C1 segment of cervical spinal cord (tissue), 14 donors: ENCODE measurements around the gene ADAR.
A peak's percentile ranks its signal among the peaks of the same experiment; 100 is the strongest.

Experiments used
- DNase-seq, 14 donors: peaks; one replicate each; lab custom pipeline; 2025; lab: John Stamatoyannopoulos, UW

Gene ADAR

DNA sequence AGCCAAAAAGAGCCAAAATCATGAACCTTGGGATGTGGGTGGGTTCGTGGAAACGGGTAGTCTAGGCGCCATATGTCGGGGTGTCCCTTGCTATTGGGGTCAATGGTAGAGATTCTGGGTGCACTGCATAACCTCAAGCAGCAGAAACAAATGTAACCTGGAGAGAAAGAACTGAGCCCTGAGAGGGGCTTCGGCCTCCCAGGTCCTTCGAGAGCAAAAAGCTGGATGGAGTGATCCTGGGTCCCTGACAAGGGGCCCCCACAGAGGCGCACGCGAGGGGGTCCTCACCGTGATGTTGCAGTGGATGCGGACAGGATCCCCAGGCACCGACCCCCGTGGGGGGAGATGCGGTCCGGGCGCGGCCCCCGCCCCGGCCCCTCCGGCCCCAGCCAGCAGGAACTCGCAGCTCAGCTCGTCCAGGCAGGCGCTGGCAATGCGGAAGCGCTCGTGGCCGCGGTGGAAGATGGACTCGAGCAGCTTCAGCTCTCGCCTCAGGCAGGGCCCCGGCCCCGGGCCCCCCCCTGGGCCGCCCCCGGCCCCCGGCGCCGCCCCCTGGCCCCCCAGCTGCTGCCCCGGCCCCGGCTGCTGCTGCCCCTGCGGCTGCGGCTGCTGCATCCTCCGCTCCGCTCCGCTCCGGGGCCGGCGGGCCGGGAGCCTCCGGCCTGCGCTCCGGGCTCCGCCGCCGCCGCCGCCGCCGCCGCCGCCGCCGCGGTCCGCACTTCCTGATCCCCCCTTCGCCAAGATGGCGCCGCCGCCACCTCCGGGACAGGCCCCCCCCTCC, 49.9 kb downstream of the ADAR start, which contains the start of gene UBE2Q1:
Gene UBE2Q1 (minus strand): TSS at position 724 of the 781 bp plus-strand sequence. CDS start 109 bp downstream, at position 615.
- DNase-seq: peak in 8 of 14 donors; percentile 30 to 74 (median 41)

DNA sequence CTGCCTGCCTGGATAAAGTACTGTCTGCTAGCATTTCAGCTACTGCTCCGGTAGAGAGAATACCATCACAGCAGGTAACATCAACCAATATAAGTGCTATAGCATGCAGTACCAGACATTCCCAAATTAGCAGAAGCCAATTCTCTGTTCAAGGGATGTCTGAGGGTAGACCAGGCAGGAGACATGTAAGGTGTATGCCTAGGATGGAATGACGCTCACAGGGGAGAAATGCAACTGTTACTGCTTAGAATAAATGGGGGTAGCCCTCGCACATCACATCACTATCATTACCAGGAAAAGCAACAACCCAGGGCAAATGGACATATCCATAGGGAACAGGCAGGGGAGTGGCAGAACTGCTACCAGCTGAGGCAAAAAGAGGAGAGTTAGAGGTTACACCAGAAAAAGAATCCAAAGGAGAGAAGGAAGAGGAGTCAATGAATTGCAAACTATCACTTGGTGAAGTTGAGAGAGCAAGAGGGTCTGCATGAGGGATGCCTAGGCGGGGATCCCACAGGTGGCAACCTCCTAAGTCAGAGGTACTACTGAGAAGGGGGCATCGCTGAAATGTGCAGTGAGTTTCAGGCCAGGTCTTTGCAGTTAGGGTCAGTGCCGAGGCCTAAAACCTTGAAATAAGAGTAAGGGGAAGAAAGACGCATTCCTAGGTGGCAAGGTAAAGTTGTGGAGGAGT, 50.6 kb downstream of the ADAR start:
- DNase-seq: no peak

DNA sequence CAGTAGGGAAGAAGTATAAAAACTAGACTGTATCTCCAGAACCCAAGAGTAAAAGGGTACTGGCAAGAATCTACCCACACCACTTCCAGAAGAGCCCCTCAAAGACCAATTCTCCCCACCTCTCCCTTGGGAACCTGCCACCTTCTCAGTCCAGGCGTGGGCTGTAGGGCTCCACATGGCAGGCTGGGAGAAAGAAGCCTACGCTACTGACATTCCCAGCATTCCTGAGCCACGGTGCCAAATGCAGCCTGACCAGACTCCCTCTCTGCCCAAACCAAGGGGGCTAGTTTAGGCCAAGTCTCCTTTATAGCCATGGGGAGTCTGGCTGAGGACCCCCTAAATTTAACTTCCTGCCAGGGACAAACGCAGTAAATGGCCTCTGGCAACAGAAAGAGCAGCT, 51.6 kb downstream of the ADAR start:
- DNase-seq: no peak

DNA sequence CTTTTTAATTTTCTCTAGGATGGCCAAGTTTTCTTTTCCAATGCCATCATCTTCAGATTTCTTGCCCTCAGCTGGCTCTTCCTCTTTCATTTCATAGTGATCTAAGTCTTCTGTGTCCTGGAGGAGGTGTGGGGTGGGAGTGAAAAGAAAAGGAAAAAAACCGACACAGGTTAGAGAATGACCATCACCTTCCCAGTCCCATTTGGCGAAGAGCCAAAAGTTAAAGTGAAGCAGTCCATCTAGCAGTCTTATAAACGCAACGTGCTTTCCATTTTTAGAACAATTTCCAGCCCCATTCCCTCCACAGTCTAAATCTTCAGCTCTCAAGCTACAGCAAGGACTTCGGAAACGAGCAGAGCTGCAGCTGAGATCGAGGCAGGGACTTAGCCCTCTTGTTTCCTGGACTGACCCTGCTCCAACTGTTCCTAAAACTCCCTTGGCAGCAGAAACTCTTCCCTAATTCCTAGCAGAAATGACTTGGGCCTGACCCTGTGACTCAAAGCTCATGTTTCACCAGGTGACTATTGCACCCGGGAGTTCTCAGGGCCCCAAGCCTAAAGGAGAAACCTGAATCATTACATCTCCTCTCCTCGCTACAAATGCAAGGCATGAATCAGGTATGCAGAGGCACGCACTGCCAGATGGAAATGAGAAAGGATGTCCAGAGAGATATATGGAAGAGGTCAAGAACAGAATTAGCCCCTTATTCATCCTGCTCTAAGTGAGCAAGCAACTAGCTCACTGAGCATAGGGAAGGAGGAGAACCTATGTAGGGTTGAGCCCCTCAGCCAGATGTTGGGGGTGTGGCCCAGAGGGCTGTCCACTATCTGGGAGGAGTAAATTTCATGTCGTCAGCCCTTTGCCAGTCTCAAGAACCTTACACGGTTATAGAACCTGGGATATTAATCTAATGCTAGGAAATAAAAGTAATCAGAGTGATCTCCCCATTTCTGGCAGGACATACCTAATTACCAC, 54.6 kb downstream of the ADAR start:
- DNase-seq: no peak

DNA sequence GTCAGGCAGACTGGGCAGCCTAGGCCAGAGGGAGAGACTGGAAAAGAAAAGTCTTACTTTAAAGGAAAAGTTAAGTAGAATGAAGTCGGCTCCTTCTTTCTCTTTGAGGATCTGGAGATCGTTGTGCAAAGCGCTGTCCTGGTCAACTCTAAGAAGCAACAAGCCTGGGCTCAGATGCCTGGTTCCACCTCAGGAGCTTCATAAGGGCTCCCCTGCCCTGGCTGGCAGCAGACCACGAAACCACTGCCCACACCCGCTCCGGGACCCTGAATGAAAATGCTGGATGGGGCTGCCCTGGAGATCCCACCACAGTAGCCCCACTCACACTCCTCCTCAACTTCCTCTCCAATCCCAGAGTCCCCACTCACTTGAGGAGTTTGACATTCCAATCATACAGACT, 56.0 kb downstream of the ADAR start:
- DNase-seq: no peak

DNA sequence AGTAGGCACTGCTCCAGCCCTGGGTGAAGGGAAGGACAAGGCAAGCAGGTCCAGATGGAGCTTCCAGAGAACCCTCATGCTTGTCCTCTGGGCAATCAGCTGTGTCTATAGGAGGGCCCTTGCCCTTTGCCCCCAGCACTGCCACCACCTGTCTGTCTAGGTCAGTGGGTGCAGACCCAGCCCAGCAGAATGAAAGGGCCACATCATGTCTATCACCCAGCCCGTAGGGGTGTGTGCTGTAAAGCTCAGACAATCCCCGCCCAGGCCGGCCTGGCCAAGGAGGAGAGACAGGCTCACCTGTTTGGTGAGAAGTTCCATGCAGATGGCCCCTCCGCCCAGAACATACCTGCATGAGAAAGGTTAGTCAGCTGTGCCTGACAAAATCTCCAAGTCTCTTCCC, 56.5 kb downstream of the ADAR start:
- DNase-seq: no peak

DNA sequence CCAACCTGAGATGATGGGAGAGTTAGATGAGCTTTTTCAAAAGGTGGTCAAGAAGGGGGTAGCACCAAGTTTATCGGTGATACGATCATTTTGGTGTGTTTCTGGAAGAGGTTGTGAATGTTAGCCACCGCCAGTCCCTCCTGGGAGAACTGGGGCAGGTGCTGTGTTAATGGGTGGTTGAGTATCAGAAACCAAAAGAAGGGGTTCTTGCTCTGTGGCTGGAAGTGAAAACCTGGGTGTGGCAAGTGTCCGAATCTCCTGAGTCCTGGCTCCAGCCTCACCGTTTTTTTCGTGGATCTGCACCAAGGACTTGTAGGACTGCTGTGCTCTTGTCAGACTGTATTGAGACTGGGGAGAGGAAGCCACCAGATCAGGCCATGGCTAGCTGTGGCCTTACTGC, 57.3 kb downstream of the ADAR start:
- DNase-seq: no peak

DNA sequence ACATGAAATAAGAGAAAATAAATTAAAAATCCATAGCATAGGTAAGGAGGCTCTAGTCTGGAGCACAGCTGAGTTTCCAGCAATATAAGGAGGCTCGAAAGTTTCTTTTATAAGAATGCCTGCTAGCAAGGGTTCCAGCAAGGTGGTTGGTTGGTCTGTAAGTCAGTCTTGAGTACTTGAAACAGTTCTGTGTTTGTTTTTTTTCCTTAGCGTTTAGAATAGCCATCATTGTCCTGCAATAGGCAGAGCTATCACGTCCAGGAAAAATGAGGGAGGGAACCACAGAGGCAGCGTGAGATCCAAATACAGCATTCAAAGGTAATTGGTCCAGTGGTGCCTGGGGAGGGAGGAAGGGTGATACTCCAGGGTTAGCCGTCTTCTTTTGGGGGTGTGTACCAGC, 57.9 kb downstream of the ADAR start:
- no peak for DNase-seq

DNA sequence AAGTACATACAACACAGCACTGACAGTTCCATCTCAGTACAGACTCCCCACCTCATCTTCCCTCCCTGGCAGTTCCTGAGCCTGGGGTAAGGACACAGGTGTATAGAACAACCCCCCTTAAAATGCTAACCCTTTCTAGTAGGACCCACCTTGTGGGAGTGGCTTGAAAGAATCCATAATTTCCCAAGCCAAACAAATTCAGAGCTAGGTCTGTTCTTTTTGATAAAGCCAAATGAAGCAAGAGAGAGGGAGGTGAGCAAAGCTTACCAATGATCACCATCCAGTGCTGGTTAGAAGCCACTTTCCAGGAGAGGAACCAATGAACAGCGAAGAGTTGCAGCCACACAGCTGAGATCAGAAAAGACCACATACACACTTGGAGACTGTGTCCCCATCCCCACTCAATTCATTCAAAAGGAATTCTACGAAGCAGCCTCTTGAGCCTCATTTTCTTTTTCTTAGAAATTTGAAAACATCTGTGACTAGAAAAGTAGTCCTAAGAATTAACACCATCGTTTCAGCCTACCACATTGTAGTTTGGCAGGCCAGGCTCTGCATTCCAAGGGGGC, 58.7 kb downstream of the ADAR start:
- no peak for DNase-seq

DNA sequence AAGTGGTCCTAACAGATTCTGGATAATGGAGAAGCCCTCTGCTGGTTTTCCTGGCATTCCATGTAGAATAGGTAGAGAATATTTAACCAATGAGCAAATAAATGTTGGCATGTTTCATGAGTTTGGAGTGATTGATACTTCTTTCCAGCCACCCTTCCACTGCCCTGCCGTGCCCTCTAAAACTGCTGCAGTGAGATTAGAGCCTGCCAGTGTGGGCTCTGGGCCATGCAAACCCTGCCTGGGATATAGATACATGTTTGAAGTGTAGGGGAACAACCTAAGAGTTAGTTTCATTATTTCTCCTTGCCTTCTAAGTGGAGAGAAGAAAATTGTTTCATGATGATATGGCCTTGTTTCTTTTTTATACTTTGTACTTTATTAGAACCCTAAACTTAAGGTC, 60.0 kb downstream of the ADAR start:
- no peak for DNase-seq

DNA sequence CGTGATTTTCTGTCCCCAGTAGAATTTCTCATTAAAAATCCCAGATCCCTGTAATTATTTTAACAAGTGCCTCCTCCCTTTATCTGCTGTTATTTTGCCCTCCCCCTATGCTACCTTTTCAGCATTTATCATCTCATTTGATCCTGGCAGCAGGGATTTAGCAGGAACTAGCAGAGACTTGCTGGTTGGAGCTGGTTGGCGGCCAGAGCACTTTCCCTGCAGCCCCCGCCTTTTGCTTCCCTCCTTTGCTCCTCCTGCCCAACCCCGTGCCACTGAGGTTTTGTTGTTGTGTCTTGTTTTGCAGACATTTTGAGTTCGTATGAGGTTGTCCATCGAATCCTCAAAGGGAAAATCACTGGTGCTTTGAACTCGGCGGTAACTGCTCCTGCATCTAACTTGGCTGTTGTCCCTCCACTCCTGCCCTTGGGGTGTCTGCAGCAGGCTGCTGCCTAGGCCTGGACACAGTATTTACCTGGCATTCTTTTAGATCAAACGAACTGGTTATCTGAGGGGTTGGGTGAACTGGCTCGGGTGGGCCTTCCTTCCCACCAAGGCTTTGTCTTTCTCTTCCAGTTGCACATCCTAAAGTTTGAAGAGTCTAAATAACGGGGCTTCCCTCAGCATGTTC, 60.8 kb downstream of the ADAR start:
- peak in 1 of 14 donors; percentile 2 for DNase-seq

DNA sequence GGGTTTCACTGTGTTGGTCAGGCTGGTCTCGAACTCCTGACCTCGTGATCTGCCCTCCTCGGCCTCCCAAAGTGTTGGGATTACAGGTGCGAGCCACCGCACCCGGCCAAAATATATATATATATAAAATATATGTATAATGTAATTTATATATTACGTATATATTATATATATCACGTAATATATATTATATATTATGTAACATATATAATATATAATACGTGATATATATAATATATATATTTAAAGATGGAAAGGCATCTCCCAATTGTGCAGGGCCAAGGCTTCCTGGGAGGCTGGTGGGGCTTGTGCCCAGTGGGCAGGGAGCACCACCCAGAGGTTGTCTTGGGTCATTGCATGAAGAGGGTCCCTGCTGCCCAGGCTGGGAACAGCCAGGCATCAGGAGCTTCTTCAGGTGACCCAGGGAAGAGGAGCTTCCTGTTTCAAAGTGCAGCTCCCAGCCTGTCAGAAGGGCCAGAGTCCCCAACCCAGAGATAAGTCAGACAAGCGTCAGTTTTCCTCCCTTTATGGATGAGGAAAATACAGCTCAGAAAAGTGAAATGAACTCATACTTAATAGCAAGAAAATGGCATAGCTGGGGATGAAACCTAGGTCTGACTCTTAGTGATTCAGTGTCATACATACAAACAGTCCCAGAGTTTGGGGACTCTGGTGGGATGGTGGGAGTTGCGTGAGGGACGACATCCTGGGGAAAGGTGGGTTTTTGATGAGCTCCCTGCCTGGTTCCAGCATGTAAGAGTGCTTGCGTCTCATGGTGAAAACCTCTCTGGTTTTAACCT, 61.5 kb downstream of the ADAR start:
- DNase-seq: peak in 6 of 14 donors; percentile 1 to 23 (median 9)

DNA sequence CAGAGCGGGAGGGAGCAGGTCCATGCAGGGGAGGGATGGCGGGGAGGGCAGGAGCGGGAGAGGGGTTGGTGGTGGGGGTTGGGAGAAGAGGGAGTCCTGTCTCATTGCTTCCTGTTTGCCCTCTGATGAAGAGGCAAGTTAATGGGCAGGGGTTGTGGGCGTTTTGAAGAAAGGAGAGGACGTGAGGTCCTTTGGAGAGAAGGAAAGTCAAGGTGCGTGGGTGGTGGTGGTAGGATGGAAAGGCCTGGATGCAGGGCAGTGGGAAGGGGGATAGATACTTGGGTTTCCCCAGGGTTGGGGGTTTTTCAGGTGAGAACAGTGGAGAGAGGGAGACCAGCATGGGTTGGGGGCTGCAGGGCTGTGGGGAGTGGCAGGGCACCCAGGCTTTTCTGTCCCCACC, 66.8 kb downstream of the ADAR start:
- no peak for DNase-seq

DNA sequence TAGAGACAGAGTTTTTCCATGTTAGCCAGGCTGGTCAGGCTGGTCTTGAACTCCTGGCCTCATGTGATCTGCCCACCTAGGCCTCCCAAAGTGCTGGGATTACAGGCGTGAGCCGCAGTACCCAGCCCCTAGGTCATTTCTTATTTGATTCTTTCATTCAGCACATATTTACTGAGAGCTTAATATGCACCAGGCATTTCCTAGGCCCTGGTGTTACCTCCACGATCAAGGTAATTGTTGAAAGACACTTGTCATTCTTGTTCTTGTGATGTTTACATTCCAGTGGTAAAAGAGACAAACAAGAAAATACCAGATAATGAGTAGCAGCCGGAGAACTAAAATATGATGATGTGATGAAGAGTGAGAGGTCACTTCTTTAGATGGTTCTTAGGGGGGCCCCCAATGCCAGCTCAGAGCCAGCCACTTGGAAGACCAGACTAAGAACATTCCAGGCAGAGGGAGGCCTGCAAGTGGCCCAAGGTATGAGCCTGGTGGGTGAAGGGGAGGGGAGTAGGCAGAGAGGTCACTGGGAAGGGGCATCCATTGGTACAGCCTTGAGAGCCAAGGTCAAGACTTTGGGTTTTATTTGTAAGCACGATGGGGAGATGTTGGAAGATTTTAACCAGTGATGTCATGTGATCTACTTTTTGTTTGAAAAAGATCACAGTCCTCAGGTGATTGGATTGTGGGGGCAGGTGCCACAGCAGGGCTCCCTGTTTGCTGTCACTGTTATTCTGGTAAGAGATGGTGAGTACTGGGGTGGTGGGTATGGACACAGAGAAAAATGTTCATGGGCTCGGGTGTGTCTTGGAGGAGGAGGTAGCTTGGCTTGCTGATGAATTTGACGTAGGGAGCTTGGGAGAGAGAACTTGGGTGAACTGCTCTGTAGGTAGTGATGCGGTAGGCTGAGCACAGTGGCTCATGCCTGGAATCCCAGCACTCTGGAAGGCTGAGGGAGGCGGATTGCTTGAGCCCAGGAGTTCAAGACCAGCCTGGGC, 68.2 kb downstream of the ADAR start:
- DNase-seq: no peak

DNA sequence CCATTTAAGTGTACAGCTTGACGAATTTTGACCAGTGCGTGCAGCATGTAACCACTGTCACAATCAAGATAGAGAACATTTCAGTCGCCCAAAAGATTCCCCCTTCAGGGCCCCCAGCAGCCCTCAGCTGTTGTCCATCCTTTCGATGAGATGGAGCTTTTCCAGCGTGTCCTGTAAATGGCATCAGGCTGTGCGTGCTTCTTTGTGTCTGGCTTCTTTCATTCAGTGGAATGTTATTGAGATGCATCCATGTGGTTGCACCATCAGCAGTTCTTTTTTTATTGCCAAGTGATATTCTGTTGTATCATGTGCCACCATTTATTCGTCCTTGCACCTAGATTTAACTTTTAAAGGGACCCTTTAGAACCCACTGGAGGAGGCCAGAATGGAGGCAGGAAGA, 71.4 kb downstream of the ADAR start:
- DNase-seq: no peak

DNA sequence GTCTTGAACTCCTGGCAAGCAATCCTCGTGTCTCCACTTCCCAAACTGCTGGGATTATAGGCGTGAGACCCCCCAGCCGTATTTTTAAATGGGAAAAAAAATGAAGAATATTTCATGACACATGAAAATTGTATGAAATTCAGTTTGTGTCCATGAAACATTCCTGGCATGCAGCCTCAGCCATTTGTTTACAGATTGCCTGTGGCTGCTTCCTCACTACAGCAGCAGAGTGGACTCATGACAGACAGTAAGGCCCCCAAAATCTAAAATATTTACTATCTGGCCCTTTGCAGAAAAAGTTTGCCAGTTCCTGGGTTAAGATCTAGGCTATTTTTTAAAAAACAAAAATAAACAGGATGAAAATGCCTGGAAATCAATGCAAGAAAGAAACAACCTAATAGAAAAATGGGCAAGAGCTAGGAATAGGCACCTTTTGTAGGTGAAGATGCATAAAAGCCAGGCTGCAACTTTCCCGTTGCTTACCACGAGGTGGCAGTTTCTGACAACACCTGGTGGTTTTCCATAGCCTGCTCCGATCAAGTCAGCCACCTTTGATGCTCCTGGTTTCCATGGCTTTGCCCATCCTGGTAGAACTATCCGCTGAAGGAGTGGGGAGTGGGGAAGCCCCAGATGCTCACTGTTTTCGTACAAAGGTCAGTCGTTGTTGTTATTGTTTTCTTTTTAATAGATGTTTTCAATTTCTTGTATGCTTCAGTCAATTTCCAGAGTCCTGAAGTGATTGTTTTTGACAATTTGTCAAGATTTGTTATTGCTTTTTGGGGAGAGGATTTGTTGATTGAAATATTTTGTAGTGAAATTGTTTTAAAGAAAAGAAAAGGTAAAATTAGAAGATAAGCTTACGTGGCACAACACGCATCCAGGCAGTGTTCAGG, 73.8 kb downstream of the ADAR start:
- peak in 1 of 14 donors; percentile 16 for DNase-seq
